ENCODE results near the gene DHX35. TPM values are rescaled to one million over a fixed set of nuclear protein-coding genes. Genes with fewer than 3 reads are reported as not detected.

Gene DHX35
- total RNA-seq, 4 donors from 2014 or later: 8.2 to 10.8 (median 9.3) TPM

GRCh38 chr20:38931984-38932383, 30.2 kb upstream of the DHX35 start:
- H3K4me1 ChIP-seq: peaks cover 3% of the 10 kb centered on the region in 2 donors
- no peaks in the 10 kb centered on the region for H3K36me3 ChIP-seq
- intact Hi-C loops (cut with DNase I; ENCODE audit: low total_unique reads) (no loop called here), in situ Hi-C loops (cut with MboI; ENCODE audit: low sequenced_read_pairs in 4 of 4) (no loop called here)
- H3K27ac ChIP-seq: no peak overlapping the region
- DNase-seq: no peak
- peaks cover 3 to 10% (median 7%) of the 10 kb centered on the region in 3 donors for H3K27me3 ChIP-seq
- TF ChIP-seq CTCF (IDR thresholded peaks at IDR 0.05 in 4 of 5, conservative IDR thresholded peaks at IDR 0.05 in 1 of 5) (no peak), POLR2A (IDR thresholded peaks at IDR 0.05) (no peak)
- H3K4me3 ChIP-seq: no peak overlapping the region
- ATAC-seq: no peak
- no peaks in the 10 kb centered on the region for H3K9me3 ChIP-seq

GRCh38 chr20:38932457-38933120, 29.6 kb upstream of the DHX35 start:
- H3K4me1 ChIP-seq: no peaks in the 10 kb centered on the region
- no peaks in the 10 kb centered on the region for H3K36me3 ChIP-seq
- in situ Hi-C loops (cut with MboI; ENCODE audit: low sequenced_read_pairs in 4 of 4) (no loop called here), intact Hi-C loops (cut with DNase I; ENCODE audit: low total_unique reads) (no loop called here)
- no peak overlapping the region for H3K27ac ChIP-seq
- DNase-seq (no peak), ATAC-seq (no peak)
- H3K9me3 ChIP-seq: no peaks in the 10 kb centered on the region
- no peak overlapping the region for H3K4me3 ChIP-seq
- peaks cover 3 to 8% (median 7%) of the 10 kb centered on the region in 3 donors for H3K27me3 ChIP-seq
- no peak for TF ChIP-seq POLR2A (IDR thresholded peaks at IDR 0.05)
- TF ChIP-seq CTCF (IDR thresholded peaks at IDR 0.05 in 4 of 5, conservative IDR thresholded peaks at IDR 0.05 in 1 of 5): no peak

- H3K9me3 ChIP-seq: no peaks in the 10 kb centered on the region
- ATAC-seq: no peak
- intact Hi-C loops (cut with DNase I; ENCODE audit: low total_unique reads): no loop called here
Measured at GRCh38 chr20:38934530-38934929, 27.6 kb upstream of the DHX35 start.

GRCh38 chr20:38935285-38935684, 26.9 kb upstream of the DHX35 start:
- in situ Hi-C loops (cut with MboI; ENCODE audit: low sequenced_read_pairs in 4 of 4): no loop called here
- no peak overlapping the region for H3K27ac ChIP-seq
- no peaks in the 10 kb centered on the region for H3K4me1 ChIP-seq

More at GRCh38 chr20:38934530-38934929, 27.6 kb upstream of the DHX35 start:
- Histone ChIP-seq H3K4me1 (no peaks in the 10 kb centered on the region), H3K4me3 (no peak overlapping the region), H3K36me3 (no peaks in the 10 kb centered on the region), H3K27ac (no peak overlapping the region), H3K27me3 (no peaks in the 10 kb centered on the region)
- TF ChIP-seq POLR2A (IDR thresholded peaks at IDR 0.05): no peak
- TF ChIP-seq CTCF (IDR thresholded peaks at IDR 0.05 in 4 of 5, conservative IDR thresholded peaks at IDR 0.05 in 1 of 5): no peak
- in situ Hi-C loops (cut with MboI; ENCODE audit: low sequenced_read_pairs in 4 of 4): no loop called here
- no peak for DNase-seq

More at GRCh38 chr20:38935285-38935684, 26.9 kb upstream of the DHX35 start:
- Histone ChIP-seq H3K27me3 (no peaks in the 10 kb centered on the region), H3K4me3 (no peak overlapping the region), H3K9me3 (no peaks in the 10 kb centered on the region), H3K36me3 (no peaks in the 10 kb centered on the region)
- ATAC-seq: no peak
- no peak for TF ChIP-seq POLR2A (IDR thresholded peaks at IDR 0.05)
- no peak for TF ChIP-seq CTCF (IDR thresholded peaks at IDR 0.05 in 4 of 5, conservative IDR thresholded peaks at IDR 0.05 in 1 of 5)
- intact Hi-C loops (cut with DNase I; ENCODE audit: low total_unique reads): no loop called here
- no peak for DNase-seq

Data from gastrocnemius medialis (tissue), 4 donors.